MCF 10A (cell line): Measurements from ENCODE around the gene GTF2I. TPM values are rescaled to one million over a fixed set of nuclear protein-coding genes. Genes with fewer than 3 reads are reported as not detected.
"Not testable (repeated sequence)": the region's sequence is repeated elsewhere in the genome, so short reads cannot be mapped to it uniquely, and the experiment has no call there.

Experiments used
- BruUV-seq: library from RNA; stranded (reverse); fragments of 400-500 nt; replicated peaks from 2 replicates; lab custom pipeline; 2021; lab: Mats Ljungman, UMichigan
- CTCF ChIA-PET: fragments of 300-600 bp; sonication (Branson Sonifier 250); formaldehyde crosslinking; extraction: SDS; loops from one replicate; lab custom pipeline; 2021; ENCODE audit warnings: antibody characterized with exemption, inconsistent platforms; lab: Yijun Ruan, JAX
- POLR2A ChIA-PET: fragments of 300-600, 350-650 bp; sonication (Branson Sonifier 250); formaldehyde crosslinking; extraction: SDS; loops from one replicate; lab custom pipeline; 2020; ENCODE audit warnings: antibody characterized with exemption, inconsistent platforms; lab: Yijun Ruan, JAX
- DNase-seq: peaks from one replicate; pipeline ENCODE4 v3.0.0-alpha.2; 2018; ENCODE audit not compliant: unreplicated experiment
- H3K27ac Mint-ChIP-seq: one replicate; pipeline ENCODE4 v1.8.0; 2022; ENCODE audit warnings: mild to moderate bottlenecking, low read depth, mixed read lengths; ENCODE audit not compliant: unreplicated experiment
- H3K27me3 Mint-ChIP-seq: one replicate; pipeline ENCODE4 v1.8.0; 2022; ENCODE audit warnings: mixed read lengths; ENCODE audit not compliant: insufficient read depth, unreplicated experiment
- H3K36me3 Mint-ChIP-seq: one replicate; pipeline ENCODE4 v1.8.0; 2022; ENCODE audit warnings: mild to moderate bottlenecking, moderate library complexity, mixed read lengths; ENCODE audit not compliant: insufficient read depth, unreplicated experiment
- H3K4me1 Mint-ChIP-seq: one replicate; pipeline ENCODE4 v1.8.0; 2022; ENCODE audit warnings: mixed read lengths; ENCODE audit not compliant: insufficient read depth, unreplicated experiment
- H3K4me3 Mint-ChIP-seq: one replicate; pipeline ENCODE4 v1.8.0; 2022; ENCODE audit warnings: mild to moderate bottlenecking, moderate library complexity, mixed read lengths; ENCODE audit not compliant: unreplicated experiment
- H3K9me3 Mint-ChIP-seq: one replicate; pipeline ENCODE4 v1.8.0; 2022; ENCODE audit warnings: mixed read lengths; ENCODE audit not compliant: unreplicated experiment
- intact Hi-C: fragments of 100-400 bp; cut with micrococcal nuclease; formaldehyde crosslinking; loops from 2 replicates; pipeline ENCODE4 v1.14.1; 2022
- total RNA-seq: library from RNA; stranded (reverse); gene quantifications from 2 replicates; pipeline ENCODE4 v1.2.3, GENCODE V29; 2022

Gene GTF2I
- total RNA-seq, 1 experiment from 2014 or later, result 152 TPM

DNA sequence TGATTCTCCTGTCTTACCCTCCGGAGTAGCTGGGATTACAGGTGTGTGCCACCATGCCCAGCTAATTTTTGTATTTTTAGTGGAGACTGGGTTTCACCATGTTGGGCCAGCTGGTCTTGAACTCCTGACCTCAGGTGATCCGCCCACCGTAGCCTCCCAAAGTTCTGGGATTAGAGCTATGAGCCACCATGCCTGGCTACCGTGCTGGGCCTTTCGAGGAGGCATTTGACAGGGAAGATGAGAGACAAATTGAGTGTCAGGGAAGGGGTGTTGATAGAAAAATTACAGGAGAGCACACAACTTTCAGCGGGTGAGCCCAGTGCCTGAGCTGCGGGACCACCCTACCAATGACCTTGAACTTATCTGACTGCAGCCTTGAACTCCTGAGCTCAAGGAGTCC, 112.5 kb downstream of the GTF2I start:
- BruUV-seq, H3K36me3 Mint-ChIP-seq, H3K27ac Mint-ChIP-seq, H3K9me3 Mint-ChIP-seq, H3K4me3 Mint-ChIP-seq, DNase-seq, H3K27me3 Mint-ChIP-seq, intact Hi-C loops, CTCF ChIA-PET, POLR2A ChIA-PET, H3K4me1 Mint-ChIP-seq: not testable (repeated sequence)

DNA sequence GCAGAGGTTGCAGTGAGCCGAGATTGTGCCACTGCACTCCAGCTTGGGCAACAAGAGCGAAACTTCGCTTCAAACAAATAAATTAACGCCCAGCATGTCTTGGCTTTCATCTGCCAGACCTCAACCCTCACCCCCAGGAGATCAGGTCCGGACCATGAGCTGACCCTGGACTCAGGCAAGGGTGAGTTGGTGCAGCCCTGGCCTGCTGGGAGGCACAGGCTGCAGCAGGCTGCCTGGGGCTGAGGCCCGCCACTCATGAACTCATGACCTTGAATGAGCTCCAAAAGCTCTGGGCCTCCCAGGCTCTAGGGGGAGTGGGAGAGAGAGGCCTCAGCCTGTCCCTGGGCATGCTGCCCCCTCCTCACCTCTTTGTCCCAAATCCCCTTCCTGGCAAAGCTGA, 114.6 kb downstream of the GTF2I start:
- POLR2A ChIA-PET, BruUV-seq, H3K9me3 Mint-ChIP-seq, H3K36me3 Mint-ChIP-seq, H3K4me3 Mint-ChIP-seq, H3K27ac Mint-ChIP-seq, CTCF ChIA-PET, intact Hi-C loops, H3K27me3 Mint-ChIP-seq, H3K4me1 Mint-ChIP-seq, DNase-seq: not testable (repeated sequence)

DNA sequence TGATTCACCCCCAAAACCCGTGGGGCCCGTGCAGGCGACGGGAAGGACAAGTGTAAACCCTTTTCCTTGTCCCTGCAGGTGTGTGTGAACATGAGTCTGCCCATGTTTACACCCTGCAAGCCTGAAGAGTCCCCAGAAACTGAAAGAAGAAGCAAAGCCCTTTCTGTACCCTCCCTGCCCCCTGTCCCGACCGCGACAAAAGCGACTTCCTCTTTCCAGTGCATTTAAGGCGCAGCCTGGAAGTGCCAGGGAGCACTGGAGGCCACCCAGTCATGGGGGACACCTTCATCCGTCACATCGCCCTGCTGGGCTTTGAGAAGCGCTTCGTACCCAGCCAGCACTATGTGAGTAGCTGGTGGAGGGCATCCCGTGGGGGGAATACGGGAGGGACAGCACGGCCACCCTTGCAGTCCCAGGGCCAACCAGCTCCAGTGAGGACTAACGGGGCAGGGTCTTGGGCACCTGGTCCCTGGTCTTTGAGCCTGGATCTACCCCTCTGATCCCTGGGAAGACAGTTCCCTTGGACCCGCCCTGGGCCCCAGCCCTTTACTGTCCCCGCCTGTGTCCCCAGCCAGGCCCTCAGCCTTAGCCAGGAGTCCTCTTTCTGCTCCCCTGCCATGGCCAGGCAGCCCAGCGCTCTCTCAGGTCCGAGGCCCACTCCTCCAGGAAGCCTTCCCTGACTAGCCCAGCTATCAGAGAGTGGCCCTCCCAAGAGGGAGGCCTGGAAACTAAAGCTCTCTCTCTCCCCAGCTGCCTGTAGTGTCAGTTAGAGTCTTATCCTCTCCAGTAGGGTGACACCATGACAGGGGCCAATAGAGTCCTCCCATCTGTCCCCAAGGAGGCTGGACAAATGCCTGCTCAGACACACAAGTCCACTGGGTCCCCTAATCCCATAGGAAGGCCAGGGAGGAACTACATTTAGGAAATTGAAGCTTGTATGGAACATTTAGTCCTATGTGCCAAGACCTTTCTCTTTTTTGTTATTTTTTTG, 116.5 kb downstream of the GTF2I start, which contains the start of gene NCF1:
NCF1 (plus strand) TSS at position 252 of the 991 bp plus-strand sequence; CDS start at position 273, 21 bp downstream.
- DNase-seq, H3K27me3 Mint-ChIP-seq, H3K9me3 Mint-ChIP-seq, CTCF ChIA-PET, BruUV-seq, intact Hi-C loops, H3K36me3 Mint-ChIP-seq, POLR2A ChIA-PET, H3K4me3 Mint-ChIP-seq, H3K4me1 Mint-ChIP-seq, H3K27ac Mint-ChIP-seq: not testable (repeated sequence)

DNA sequence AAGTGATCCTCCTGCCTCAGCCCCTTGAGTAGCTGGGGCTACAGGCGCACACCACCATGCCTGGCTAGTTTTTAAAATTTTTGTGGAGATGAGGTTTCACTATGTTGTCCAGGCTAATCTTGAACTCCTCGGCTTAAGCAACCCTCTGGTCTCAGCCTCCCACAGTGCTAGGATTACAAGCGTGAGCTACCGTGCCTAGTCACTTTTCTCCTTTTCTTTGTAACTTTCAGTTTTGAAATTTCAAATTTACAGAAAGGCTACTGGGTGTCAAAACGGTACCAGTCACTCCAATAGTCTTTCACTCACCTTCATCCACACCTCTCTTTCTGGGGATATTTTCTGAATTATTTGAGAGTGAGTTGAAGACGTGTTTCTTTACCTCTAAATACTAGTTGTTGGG, 117.6 kb downstream of the GTF2I start:
- H3K27ac Mint-ChIP-seq, H3K4me1 Mint-ChIP-seq, intact Hi-C loops, H3K27me3 Mint-ChIP-seq, DNase-seq, H3K4me3 Mint-ChIP-seq, POLR2A ChIA-PET, H3K36me3 Mint-ChIP-seq, CTCF ChIA-PET, BruUV-seq, H3K9me3 Mint-ChIP-seq: not testable (repeated sequence)

DNA sequence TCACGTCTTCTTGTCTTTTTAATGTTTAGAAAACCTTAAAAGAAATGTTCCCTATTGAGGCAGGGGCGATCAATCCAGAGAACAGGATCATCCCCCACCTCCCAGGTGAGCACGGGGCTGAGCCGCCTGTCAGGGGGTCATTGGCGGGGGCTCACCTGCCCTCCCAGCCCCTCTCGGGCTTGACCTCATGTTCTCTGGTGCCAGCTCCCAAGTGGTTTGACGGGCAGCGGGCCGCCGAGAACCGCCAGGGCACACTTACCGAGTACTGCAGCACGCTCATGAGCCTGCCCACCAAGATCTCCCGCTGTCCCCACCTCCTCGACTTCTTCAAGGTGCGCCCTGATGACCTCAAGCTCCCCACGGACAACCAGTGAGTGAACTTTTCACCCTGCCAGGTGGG, 121.5 kb downstream of the GTF2I start:
- CTCF ChIA-PET, DNase-seq, H3K36me3 Mint-ChIP-seq, BruUV-seq, intact Hi-C loops, H3K9me3 Mint-ChIP-seq, H3K4me1 Mint-ChIP-seq, POLR2A ChIA-PET, H3K27ac Mint-ChIP-seq, H3K27me3 Mint-ChIP-seq, H3K4me3 Mint-ChIP-seq: not testable (repeated sequence)

DNA sequence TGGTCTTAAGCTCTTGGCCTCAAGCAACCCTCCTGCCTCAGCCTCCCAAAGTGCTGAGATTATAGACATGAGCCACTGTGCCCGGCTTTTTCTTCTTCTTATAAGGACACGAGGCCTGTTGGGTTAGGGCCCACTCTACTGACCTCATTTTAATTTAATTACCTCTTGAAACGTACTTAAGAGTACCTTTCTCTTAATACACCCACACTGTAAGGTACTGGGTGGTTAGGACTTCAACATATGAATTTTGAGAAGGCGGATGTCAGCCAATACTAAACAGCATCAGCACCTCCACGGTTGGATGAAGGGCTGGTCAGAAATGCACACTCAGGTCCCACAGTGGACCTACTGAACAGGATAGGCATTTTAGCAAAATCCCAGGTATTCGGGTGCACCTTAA, 124.2 kb downstream of the GTF2I start:
- H3K4me3 Mint-ChIP-seq, DNase-seq, H3K27me3 Mint-ChIP-seq, H3K9me3 Mint-ChIP-seq, intact Hi-C loops, CTCF ChIA-PET, BruUV-seq, H3K4me1 Mint-ChIP-seq, POLR2A ChIA-PET, H3K27ac Mint-ChIP-seq, H3K36me3 Mint-ChIP-seq: not testable (repeated sequence)

DNA sequence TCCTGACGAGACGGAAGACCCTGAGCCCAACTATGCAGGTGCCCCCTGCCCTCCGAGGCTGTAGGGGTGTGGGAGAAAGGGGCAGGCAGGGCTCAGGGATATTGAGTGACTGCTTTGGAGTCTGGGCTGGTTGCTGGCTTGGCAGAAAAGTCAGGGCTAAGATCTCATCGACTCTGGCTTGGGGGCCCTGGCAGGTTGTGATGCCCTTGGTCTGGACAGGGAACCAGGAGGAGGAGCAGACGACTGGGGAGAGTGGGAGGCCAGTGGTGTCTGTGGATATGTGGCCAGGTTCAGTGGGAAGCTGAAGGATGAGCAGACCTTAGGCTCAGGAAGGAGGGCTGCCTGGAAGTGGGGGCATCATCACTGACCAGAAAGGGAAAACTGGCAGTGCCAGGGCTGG, 126.1 kb downstream of the GTF2I start:
- H3K36me3 Mint-ChIP-seq, BruUV-seq, H3K4me1 Mint-ChIP-seq, H3K27me3 Mint-ChIP-seq, intact Hi-C loops, H3K27ac Mint-ChIP-seq, POLR2A ChIA-PET, CTCF ChIA-PET, H3K4me3 Mint-ChIP-seq, H3K9me3 Mint-ChIP-seq: not testable (repeated sequence)
- DNase-seq, result peak; percentile 0

DNA sequence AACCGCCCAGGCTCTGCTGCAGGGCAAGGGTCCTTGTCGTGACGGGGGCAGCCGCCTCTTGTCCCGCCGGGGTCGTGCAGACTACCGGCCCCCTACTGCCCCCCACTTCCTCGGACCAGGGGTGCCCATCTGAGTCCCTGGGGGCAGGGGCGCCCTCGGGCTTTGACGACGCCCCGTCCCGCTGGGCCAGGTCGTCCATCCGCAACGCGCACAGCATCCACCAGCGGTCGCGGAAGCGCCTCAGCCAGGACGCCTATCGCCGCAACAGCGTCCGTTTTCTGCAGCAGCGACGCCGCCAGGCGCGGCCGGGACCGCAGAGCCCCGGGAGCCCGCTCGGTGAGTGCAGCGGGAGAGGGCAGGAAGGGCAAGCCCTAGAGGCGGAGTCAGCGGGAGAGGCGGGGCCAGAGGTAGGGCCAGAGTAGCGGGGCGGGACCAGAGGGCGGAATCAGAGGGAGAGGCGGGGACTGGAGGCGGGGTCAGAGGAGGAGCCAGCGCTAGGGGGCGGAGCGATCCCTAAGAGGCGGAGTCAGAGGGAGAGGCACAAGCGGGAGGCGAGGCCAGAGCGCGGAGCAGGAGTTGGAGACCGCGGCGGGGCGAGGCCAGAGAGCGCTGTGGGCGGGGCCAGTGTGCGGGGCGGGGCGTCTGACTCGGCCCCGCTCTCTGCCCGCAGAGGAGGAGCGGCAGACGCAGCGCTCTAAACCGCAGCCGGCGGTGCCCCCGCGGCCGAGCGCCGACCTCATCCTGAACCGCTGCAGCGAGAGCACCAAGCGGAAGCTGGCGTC, 131.0 kb downstream of the GTF2I start:
- H3K27me3 Mint-ChIP-seq, CTCF ChIA-PET, H3K27ac Mint-ChIP-seq, H3K36me3 Mint-ChIP-seq, H3K4me1 Mint-ChIP-seq, POLR2A ChIA-PET, BruUV-seq, DNase-seq, H3K9me3 Mint-ChIP-seq, intact Hi-C loops: not testable (repeated sequence)
- peak overlapping the region; percentile 35 for H3K4me3 Mint-ChIP-seq

DNA sequence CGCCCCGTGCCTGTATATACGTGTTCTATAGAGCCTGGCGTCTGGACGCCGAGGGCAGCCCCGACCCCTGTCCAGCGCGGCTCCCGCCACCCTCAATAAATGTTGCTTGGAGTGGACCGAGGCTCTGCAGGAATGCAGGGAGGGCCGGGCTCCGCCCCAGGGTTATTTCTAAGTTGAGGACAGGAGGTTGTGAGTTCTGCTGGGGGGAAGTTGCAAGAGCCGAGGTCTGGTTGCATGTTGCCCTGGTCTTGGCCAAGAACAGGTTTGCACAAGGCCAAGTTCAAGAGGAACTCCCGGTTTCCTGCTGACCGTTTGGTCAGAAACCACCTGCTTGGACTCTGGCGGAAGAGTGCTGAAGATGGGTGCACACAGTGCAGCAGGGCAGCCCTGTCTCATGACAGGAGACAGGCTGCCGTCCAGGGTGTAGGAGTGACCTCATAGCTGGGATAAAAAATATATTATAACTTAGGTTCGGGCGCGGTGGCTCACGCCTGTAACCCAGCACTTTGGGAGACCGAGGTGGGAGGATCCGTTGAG, 131.8 kb downstream of the GTF2I start:
- H3K4me3 Mint-ChIP-seq, BruUV-seq, H3K9me3 Mint-ChIP-seq, CTCF ChIA-PET, H3K27me3 Mint-ChIP-seq, POLR2A ChIA-PET, H3K27ac Mint-ChIP-seq, H3K4me1 Mint-ChIP-seq, intact Hi-C loops, DNase-seq, H3K36me3 Mint-ChIP-seq: not testable (repeated sequence)
